Epithelial cell of proximal tubule (primary cell): ENCODE results near the gene SNAPC2. TPM values are rescaled to one million over a fixed set of nuclear protein-coding genes. Genes with fewer than 3 reads are reported as not detected.

ENCODE experiments used
- DNase-seq: peaks from one replicate; pipeline ENCODE4 v3.0.0-alpha.2; 2011; ENCODE audit warnings: low read depth
- H3K4me3 ChIP-seq: 2 replicates; pipeline ENCODE4 v1.5.1; 2011; ENCODE audit warnings: low read depth, mild to moderate bottlenecking, low read length
- CTCF ChIP-seq: conservative IDR thresholded peaks from 2 replicates; pipeline ENCODE4 v1.5.1; 2012; ENCODE audit warnings: low read depth, mild to moderate bottlenecking, low read length
- total RNA-seq: library from RNA; depleted of rRNA; stranded (reverse); fragments of >200 nt; gene quantifications from 2 replicates; pipeline ENCODE4 v1.2.3, GENCODE V29; 2015

Gene SNAPC2
- total RNA-seq, 1 donor from 2014 or later: 34.2 TPM

- H3K4me3 ChIP-seq: no peak overlapping the region
- no peak for TF ChIP-seq CTCF
- DNase-seq: no peak
Observed at GRCh38 chr19:7911508-7912143, 8.5 kb upstream of the SNAPC2 start.

- no peak for TF ChIP-seq CTCF
- no peak overlapping the region for H3K4me3 ChIP-seq
- no peak for DNase-seq
Observed at GRCh38 chr19:7912144-7912696, 7.9 kb upstream of the SNAPC2 start.

GRCh38 chr19:7912697-7913564 is 7.2 kb upstream of the SNAPC2 start:
- no peak for TF ChIP-seq CTCF
- H3K4me3 ChIP-seq: no peak overlapping the region
- DNase-seq: no peak

GRCh38 chr19:7913652-7914051 is 6.5 kb upstream of the SNAPC2 start:
- no peak overlapping the region for H3K4me3 ChIP-seq
- DNase-seq: no peak

GRCh38 chr19:7914099-7914498 is 6.0 kb upstream of the SNAPC2 start:
- TF ChIP-seq CTCF: no peak
- no peak overlapping the region for H3K4me3 ChIP-seq
- no peak for DNase-seq

More at GRCh38 chr19:7913652-7914051, 6.5 kb upstream of the SNAPC2 start:
- TF ChIP-seq CTCF: no peak

GRCh38 chr19:7914598-7915045 is 5.5 kb upstream of the SNAPC2 start, which contains the start of gene TGFBR3L:
Gene TGFBR3L, plus strand, starts transcription at chr19:7914830.
- no peak for TF ChIP-seq CTCF
- no peak within 1 kb of the TSS for H3K4me3 ChIP-seq

More at GRCh38 chr19:7914598-7915045, 5.5 kb upstream of the SNAPC2 start, which contains the start of gene TGFBR3L:
- no peak for DNase-seq
